Measurements from ENCODE around the gene TRAPPC5.

TRAPPC5 gene

GRCh38 chr19:7733376-7733775 lies 52.7 kb downstream of the TRAPPC5 start:
- no peaks in the 10 kb centered on the region for H3K79me2 ChIP-seq
- no peak for TF ChIP-seq CTCF (IDR thresholded peaks at IDR 0.05)
- no peak overlapping the region for H3K27ac ChIP-seq
- H3K4me1 ChIP-seq = no peaks in the 10 kb centered on the region
- H3K4me2 ChIP-seq (ENCODE audit: low read length) = no peak overlapping the region
- no peaks in the 10 kb centered on the region for H3K36me3 ChIP-seq (ENCODE audit: control insufficient read depth, insufficient read depth, low read length)
- no peak overlapping the region for H2AFZ ChIP-seq
- no peak overlapping the region for H3K4me3 ChIP-seq (ENCODE audit: low read depth, low read length)
- no peak overlapping the region for H3K9ac ChIP-seq
- no peaks in the 10 kb centered on the region for H3K27me3 ChIP-seq (ENCODE audit: control insufficient read depth, insufficient read depth, low read length)
- no peaks in the 10 kb centered on the region for H3K9me3 ChIP-seq (ENCODE audit: control insufficient read depth, low read length)

- TF ChIP-seq CTCF (IDR thresholded peaks at IDR 0.05) = no peak
- no peak overlapping the region for H3K27ac ChIP-seq
- H3K79me2 ChIP-seq = no peaks in the 10 kb centered on the region
- no peaks in the 10 kb centered on the region for H3K9me3 ChIP-seq (ENCODE audit: control insufficient read depth, low read length)
- no peak overlapping the region for H3K4me3 ChIP-seq (ENCODE audit: low read depth, low read length)
- H3K36me3 ChIP-seq (ENCODE audit: control insufficient read depth, insufficient read depth, low read length) = no peaks in the 10 kb centered on the region
- no peak overlapping the region for H2AFZ ChIP-seq
- H3K9ac ChIP-seq = no peak overlapping the region
- no peak overlapping the region for H3K4me2 ChIP-seq (ENCODE audit: low read length)
- no peaks in the 10 kb centered on the region for H3K27me3 ChIP-seq (ENCODE audit: control insufficient read depth, insufficient read depth, low read length)
- H3K4me1 ChIP-seq = no peaks in the 10 kb centered on the region
Measured at GRCh38 chr19:7734220-7735203, 53.9 kb downstream of the TRAPPC5 start.

- no peaks in the 10 kb centered on the region for H3K4me1 ChIP-seq
- H3K36me3 ChIP-seq (ENCODE audit: control insufficient read depth, insufficient read depth, low read length) = no peaks in the 10 kb centered on the region
- TF ChIP-seq CTCF (IDR thresholded peaks at IDR 0.05) = no peak
- H3K4me2 ChIP-seq (ENCODE audit: low read length) = no peak overlapping the region
- H3K9me3 ChIP-seq (ENCODE audit: control insufficient read depth, low read length) = no peaks in the 10 kb centered on the region
- H3K79me2 ChIP-seq = no peaks in the 10 kb centered on the region
- H3K27me3 ChIP-seq (ENCODE audit: control insufficient read depth, insufficient read depth, low read length) = no peaks in the 10 kb centered on the region
- no peak overlapping the region for H3K9ac ChIP-seq
- no peak overlapping the region for H3K4me3 ChIP-seq (ENCODE audit: low read depth, low read length)
- no peak overlapping the region for H3K27ac ChIP-seq
- no peak overlapping the region for H2AFZ ChIP-seq
Measured at GRCh38 chr19:7736148-7736547, 55.5 kb downstream of the TRAPPC5 start.

- Histone ChIP-seq H3K79me2 (no peaks in the 10 kb centered on the region), H3K9ac (no peak overlapping the region), H3K4me2 (ENCODE audit: low read length) (no peak overlapping the region), H3K4me1 (no peaks in the 10 kb centered on the region), H3K9me3 (ENCODE audit: control insufficient read depth, low read length) (no peaks in the 10 kb centered on the region), H3K36me3 (ENCODE audit: control insufficient read depth, insufficient read depth, low read length) (no peaks in the 10 kb centered on the region), H3K27ac (no peak overlapping the region), H3K4me3 (ENCODE audit: low read depth, low read length) (no peak overlapping the region), H3K27me3 (ENCODE audit: control insufficient read depth, insufficient read depth, low read length) (no peaks in the 10 kb centered on the region), H2AFZ (no peak overlapping the region)
- TF ChIP-seq CTCF (IDR thresholded peaks at IDR 0.05) = no peak
Measured at GRCh38 chr19:7737215-7737614, 56.6 kb downstream of the TRAPPC5 start.
